Epithelial cell of prostate (primary cell): ENCODE results near the gene TYW3.

ENCODE experiments used
- DNase-seq: peaks from one replicate; pipeline ENCODE4 v3.0.0-alpha.2; 2011; ENCODE audit warnings: low read depth, low spot score
- H3K27ac ChIP-seq: fragments of 450-650 bp; 2 replicates; pipeline ENCODE4 v1.5.1; 2017; ENCODE audit warnings: mild to moderate bottlenecking

The TYW3 gene

GRCh38 chr1:74732960-74733603 is at the start of gene TYW3, which contains the start of gene CRYZ:
TSS of gene TYW3 (plus strand) at chr1:74733152. CDS start at chr1:74733245, 93 bp downstream.
TSS of gene CRYZ (minus strand) at chr1:74733050. CDS start at chr1:74724821, 8,229 bp downstream.
- H3K27ac ChIP-seq, result peak within 1 kb of the TSS; percentile 85
- DNase-seq, result peak; percentile 66

- H3K27ac ChIP-seq, result no peak overlapping the region
- no peak for DNase-seq
Measured at GRCh38 chr1:74683656-74684055, 49.3 kb upstream of the TYW3 start.

GRCh38 chr1:74684301-74684700 is 48.7 kb upstream of the TYW3 start:
- no peak for DNase-seq
- no peak overlapping the region for H3K27ac ChIP-seq

- DNase-seq, result no peak
- H3K27ac ChIP-seq, result no peak overlapping the region
Measured at GRCh38 chr1:74686928-74687327, 46.0 kb upstream of the TYW3 start.

GRCh38 chr1:74689621-74690363 is 43.2 kb upstream of the TYW3 start:
- DNase-seq, result no peak
- no peak overlapping the region for H3K27ac ChIP-seq

GRCh38 chr1:74690364-74690696 is 42.6 kb upstream of the TYW3 start:
- H3K27ac ChIP-seq, result no peak overlapping the region
- no peak for DNase-seq

GRCh38 chr1:74690909-74691308 is 42.0 kb upstream of the TYW3 start:
- DNase-seq, result no peak

GRCh38 chr1:74693473-74693872 is 39.5 kb upstream of the TYW3 start:
- DNase-seq, result peak; percentile 69
- peak overlapping the region; percentile 40 for H3K27ac ChIP-seq

More at GRCh38 chr1:74690909-74691308, 42.0 kb upstream of the TYW3 start:
- H3K27ac ChIP-seq, result no peak overlapping the region

GRCh38 chr1:74697832-74698231 is 35.1 kb upstream of the TYW3 start:
- DNase-seq, result no peak
- no peak overlapping the region for H3K27ac ChIP-seq

- H3K27ac ChIP-seq, result no peak overlapping the region
Measured at GRCh38 chr1:74699331-74699730, 33.6 kb upstream of the TYW3 start.

GRCh38 chr1:74703386-74704182 is 29.4 kb upstream of the TYW3 start:
- no peak for DNase-seq
- H3K27ac ChIP-seq, result no peak overlapping the region

More at GRCh38 chr1:74699331-74699730, 33.6 kb upstream of the TYW3 start:
- DNase-seq, result no peak

GRCh38 chr1:74712881-74713280 is 20.1 kb upstream of the TYW3 start:
- H3K27ac ChIP-seq, result no peak overlapping the region
- no peak for DNase-seq

- DNase-seq, result no peak
- no peak overlapping the region for H3K27ac ChIP-seq
Measured at GRCh38 chr1:74713849-74714248, 19.1 kb upstream of the TYW3 start.

- DNase-seq, result no peak
- no peak overlapping the region for H3K27ac ChIP-seq
Measured at GRCh38 chr1:74714429-74715235, 18.3 kb upstream of the TYW3 start.

GRCh38 chr1:74715236-74715502 is 17.8 kb upstream of the TYW3 start:
- DNase-seq, result no peak
- no peak overlapping the region for H3K27ac ChIP-seq

- no peak overlapping the region for H3K27ac ChIP-seq
- no peak for DNase-seq
Measured at GRCh38 chr1:74715806-74716205, 17.1 kb upstream of the TYW3 start.

- DNase-seq, result no peak
- no peak overlapping the region for H3K27ac ChIP-seq
Measured at GRCh38 chr1:74716822-74717221, 16.1 kb upstream of the TYW3 start.

GRCh38 chr1:74717626-74718025 is 15.3 kb upstream of the TYW3 start:
- H3K27ac ChIP-seq, result no peak overlapping the region

GRCh38 chr1:74726063-74726462 is 6.9 kb upstream of the TYW3 start:
- no peak for DNase-seq
- H3K27ac ChIP-seq, result no peak overlapping the region

More at GRCh38 chr1:74717626-74718025, 15.3 kb upstream of the TYW3 start:
- no peak for DNase-seq

GRCh38 chr1:74728736-74729135 is 4.2 kb upstream of the TYW3 start:
- no peak overlapping the region for H3K27ac ChIP-seq
- no peak for DNase-seq
